ENCODE results near the gene PSD2.

DNA sequence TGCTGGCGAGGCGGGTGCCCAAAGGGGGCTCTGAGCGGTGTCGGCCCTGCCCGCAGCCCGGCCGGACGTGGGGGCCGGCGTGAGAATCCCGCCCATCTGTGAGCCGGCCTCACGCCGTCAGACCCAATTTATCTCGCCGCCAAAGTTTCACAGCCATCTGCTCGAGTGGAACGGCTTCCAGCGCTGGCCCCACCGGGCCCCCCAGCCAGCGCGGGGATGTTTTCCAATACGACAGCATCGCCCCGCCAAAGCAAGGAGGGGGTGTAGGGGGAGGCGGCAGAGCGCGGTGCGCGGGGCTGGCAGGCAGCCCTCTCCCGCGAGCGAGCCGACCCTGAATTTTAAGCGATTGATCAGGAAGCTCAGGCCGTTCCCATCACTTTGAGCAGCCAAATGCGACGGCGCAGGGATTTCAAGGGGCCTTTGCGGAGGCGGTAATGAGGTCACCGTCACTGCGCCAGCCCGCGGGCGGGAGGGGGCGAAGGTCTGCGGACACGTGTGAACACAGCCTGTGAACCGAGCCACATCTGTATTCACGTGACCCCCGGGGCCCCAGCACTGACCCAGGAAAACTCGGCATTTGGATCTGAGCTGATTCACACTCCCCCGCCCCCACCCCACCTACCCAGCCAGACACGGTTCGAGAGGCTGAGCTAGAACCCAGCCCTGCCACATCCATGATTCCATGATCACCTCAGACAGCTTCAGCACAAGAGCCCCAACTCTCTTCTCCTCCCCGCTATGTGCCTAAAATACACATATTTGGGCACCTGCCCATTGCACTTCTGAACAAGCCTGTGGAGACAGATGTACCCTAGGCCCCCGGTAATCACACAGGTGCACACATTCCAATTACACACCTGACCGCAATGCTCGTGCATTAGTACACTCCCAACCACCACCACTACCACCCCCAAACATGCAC lies 47.8 kb upstream of the PSD2 start:
- TF ChIP-seq, protein P1, sequence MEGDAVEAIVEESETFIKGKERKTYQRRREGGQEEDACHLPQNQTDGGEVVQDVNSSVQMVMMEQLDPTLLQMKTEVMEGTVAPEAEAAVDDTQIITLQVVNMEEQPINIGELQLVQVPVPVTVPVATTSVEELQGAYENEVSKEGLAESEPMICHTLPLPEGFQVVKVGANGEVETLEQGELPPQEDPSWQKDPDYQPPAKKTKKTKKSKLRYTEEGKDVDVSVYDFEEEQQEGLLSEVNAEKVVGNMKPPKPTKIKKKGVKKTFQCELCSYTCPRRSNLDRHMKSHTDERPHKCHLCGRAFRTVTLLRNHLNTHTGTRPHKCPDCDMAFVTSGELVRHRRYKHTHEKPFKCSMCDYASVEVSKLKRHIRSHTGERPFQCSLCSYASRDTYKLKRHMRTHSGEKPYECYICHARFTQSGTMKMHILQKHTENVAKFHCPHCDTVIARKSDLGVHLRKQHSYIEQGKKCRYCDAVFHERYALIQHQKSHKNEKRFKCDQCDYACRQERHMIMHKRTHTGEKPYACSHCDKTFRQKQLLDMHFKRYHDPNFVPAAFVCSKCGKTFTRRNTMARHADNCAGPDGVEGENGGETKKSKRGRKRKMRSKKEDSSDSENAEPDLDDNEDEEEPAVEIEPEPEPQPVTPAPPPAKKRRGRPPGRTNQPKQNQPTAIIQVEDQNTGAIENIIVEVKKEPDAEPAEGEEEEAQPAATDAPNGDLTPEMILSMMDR (IDR thresholded peaks at IDR 0.05; ENCODE audit: low read depth, low read length, poor library complexity, severe bottlenecking): no peak
- TF ChIP-seq EZH2phosphoT487 (IDR thresholded peaks at IDR 0.05; ENCODE audit: borderline replicate concordance, low read length): peak; percentile 78; the same call in 1 of the 2 replicates
